T-helper 2 cell treated with Interferon-gamma antibody and Interleukin-4, amounts not matched to agents 100 ng/mL and 5 ng/mL, for 36 hours (primary cell): ENCODE results near the gene SLC25A17. TPM values are rescaled to one million over a fixed set of nuclear protein-coding genes. Genes with fewer than 3 reads are reported as not detected.
"Not testable (repeated sequence)": the region's sequence is repeated elsewhere in the genome, so short reads cannot be mapped to it uniquely, and the experiment has no call there.

ENCODE experiments used
- intact Hi-C: fragments of 100-400 bp; cut with micrococcal nuclease; formaldehyde crosslinking; loops from one replicate; pipeline ENCODE4 v1.15.1; 2023
- total RNA-seq: library from RNA; stranded (reverse); gene quantifications from 2 replicates; pipeline ENCODE4 v1.2.3, GENCODE V29; 2022

Gene SLC25A17
- 21.6 and 22.2 TPM in 2 replicates for total RNA-seq

GRCh38 chr22:40818747-40819598 lies at the start of gene SLC25A17:
Gene SLC25A17 (minus strand): TSS chr22:40819346. CDS start chr22:40819248, 98 bp downstream.
- intact Hi-C loops = loop anchor here (1.0 to 5.0 kb wide), 5 partner anchors 37 to 273 kb away; partner anchors contain the start of genes EP300, MRTFA, RBX1 and ST13

GRCh38 chr22:40868379-40868778 lies 49.2 kb upstream of the SLC25A17 start:
- intact Hi-C loops = not testable (repeated sequence)

- intact Hi-C loops = no loop called here
Observed at GRCh38 chr22:40867109-40867508, 48.0 kb upstream of the SLC25A17 start.

- intact Hi-C loops = no loop called here
Observed at GRCh38 chr22:40862537-40862936, 43.4 kb upstream of the SLC25A17 start.

GRCh38 chr22:40862013-40862412 lies 42.9 kb upstream of the SLC25A17 start, which contains the start of gene DNAJB7:
Gene DNAJB7 (minus strand): TSS chr22:40862113. CDS start chr22:40861994, 119 bp downstream.
- intact Hi-C loops = no loop called here

GRCh38 chr22:40857309-40857855 lies 38.2 kb upstream of the SLC25A17 start:
- intact Hi-C loops = loop anchor here (1.0 to 10.0 kb wide), 4 partner anchors 41 to 587 kb away; partner anchors contain the start of genes RANGAP1 and TOB2

- intact Hi-C loops = loop anchor here (1.0 to 10.0 kb wide), 9 partner anchors 37 to 588 kb away; partner anchors contain the start of genes RANGAP1, RBX1, SLC25A17 and TOB2
Observed at GRCh38 chr22:40856513-40857308, 37.6 kb upstream of the SLC25A17 start, which contains the start of the genes ST13 and XPNPEP3. Gene ST13 (minus strand): TSS chr22:40856639. CDS start chr22:40856540, 99 bp downstream. Gene XPNPEP3 (plus strand): TSS chr22:40857148. CDS start chr22:40857182, 34 bp downstream.

- intact Hi-C loops = loop anchor here (1.0 to 10.0 kb wide), 8 partner anchors 37 to 589 kb away; partner anchors contain the start of genes RANGAP1, RBX1, SLC25A17 and TOB2
Observed at GRCh38 chr22:40855979-40856512, 36.9 kb upstream of the SLC25A17 start.

- intact Hi-C loops = loop anchor here (5.0 to 10.0 kb wide), 2 partner anchors 432 to 589 kb away; partner anchors contain the start of genes RANGAP1 and TOB2
Observed at GRCh38 chr22:40855071-40855978, 36.2 kb upstream of the SLC25A17 start.

GRCh38 chr22:40853961-40854360 lies 34.8 kb upstream of the SLC25A17 start:
- intact Hi-C loops = loop anchor here (10.0 kb wide), 1 partner anchor 591 kb away; the partner anchor contains the start of gene TOB2

GRCh38 chr22:40853333-40853732 lies 34.2 kb upstream of the SLC25A17 start:
- intact Hi-C loops = loop anchor here (10.0 kb wide), 1 partner anchor 591 kb away; the partner anchor contains the start of gene TOB2

GRCh38 chr22:40845816-40846215 lies 26.7 kb upstream of the SLC25A17 start:
- intact Hi-C loops = not testable (repeated sequence)

GRCh38 chr22:40844951-40845350 lies 25.8 kb upstream of the SLC25A17 start:
- intact Hi-C loops = no loop called here

- intact Hi-C loops = no loop called here
Observed at GRCh38 chr22:40838486-40838885, 19.3 kb upstream of the SLC25A17 start.

GRCh38 chr22:40834619-40835018 lies 15.5 kb upstream of the SLC25A17 start:
- intact Hi-C loops = no loop called here

GRCh38 chr22:40829131-40829530 lies 10.0 kb upstream of the SLC25A17 start:
- intact Hi-C loops = no loop called here

GRCh38 chr22:40826984-40827741 lies 8.0 kb upstream of the SLC25A17 start:
- intact Hi-C loops = no loop called here

- intact Hi-C loops = not testable (repeated sequence)
Observed at GRCh38 chr22:40826292-40826691, 7.1 kb upstream of the SLC25A17 start.

GRCh38 chr22:40823426-40823825 lies 4.3 kb upstream of the SLC25A17 start:
- intact Hi-C loops = no loop called here
